Hepatocyte (in vitro differentiated cells): ENCODE results near the gene LEFTY2. TPM values are rescaled to one million over a fixed set of nuclear protein-coding genes. Genes with fewer than 3 reads are reported as not detected.
"Not testable (repeated sequence)": the region's sequence is repeated elsewhere in the genome, so short reads cannot be mapped to it uniquely, and the experiment has no call there.

Source experiments
- DNase-seq: peaks from one replicate; pipeline ENCODE4 v3.0.0-alpha.2; 2016; ENCODE audit warnings: low spot score
- H2AFZ ChIP-seq: fragments of 200-600 bp; sonication (generic); 2 replicates; pipeline ENCODE4 v1.6.0; 2016; ENCODE audit warnings: antibody characterized with exemption, mild to moderate bottlenecking
- H3K27ac ChIP-seq: fragments of 200-600 bp; sonication (generic); 2 replicates; pipeline ENCODE4 v1.5.1; 2016; ENCODE audit warnings: mild to moderate bottlenecking
- H3K27me3 ChIP-seq: fragments of 200-600 bp; sonication (generic); 2 replicates; pipeline ENCODE4 v1.6.1; 2016
- H3K36me3 ChIP-seq: fragments of 200-600 bp; sonication (generic); replicated peaks from 2 replicates; pipeline ENCODE4 v1.5.1; 2016; ENCODE audit warnings: low read depth; ENCODE audit not compliant: insufficient read depth
- H3K4me1 ChIP-seq: fragments of 200-600 bp; sonication (generic); 2 replicates; pipeline ENCODE4 v1.5.1; 2016; ENCODE audit warnings: mild to moderate bottlenecking, moderate library complexity; ENCODE audit not compliant: insufficient read depth
- H3K4me2 ChIP-seq: fragments of 200-600 bp; sonication (generic); 2 replicates; pipeline ENCODE4 v1.6.0; 2016
- H3K4me3 ChIP-seq: fragments of 200-600 bp; sonication (generic); 2 replicates; pipeline ENCODE4 v1.5.1; 2016; ENCODE audit warnings: mild to moderate bottlenecking
- H3K79me2 ChIP-seq: fragments of 200-600 bp; sonication (generic); 2 replicates; pipeline ENCODE4 v1.6.0; 2017; ENCODE audit warnings: mild to moderate bottlenecking
- H3K9me2 ChIP-seq: fragments of 200-600 bp; sonication (generic); replicated peaks from 2 replicates; pipeline ENCODE4 v1.6.0; 2017; ENCODE audit warnings: mild to moderate bottlenecking; ENCODE audit not compliant: insufficient read depth
- H3K9me3 ChIP-seq: fragments of 200-600 bp; sonication (generic); 2 replicates; pipeline ENCODE4 v1.5.1; 2016; ENCODE audit warnings: low read depth, mild to moderate bottlenecking
- H4K20me1 ChIP-seq: fragments of 200-600 bp; sonication (generic); 2 replicates; pipeline ENCODE4 v1.6.0; 2016; ENCODE audit warnings: mild to moderate bottlenecking; ENCODE audit not compliant: insufficient read depth, poor library complexity, severe bottlenecking
- EZH2 ChIP-seq: fragments of 200-600 bp; sonication (generic); IDR thresholded peaks from 2 replicates; pipeline ENCODE4 v1.6.1; 2016; ENCODE audit warnings: antibody characterized with exemption, mild to moderate bottlenecking, borderline replicate concordance
- EZH2phosphoT487 ChIP-seq: fragments of 200-600 bp; sonication (generic); IDR thresholded peaks from one replicate; pipeline ENCODE4 v1.6.1; 2018; ENCODE audit warnings: antibody characterized with exemption, mild to moderate bottlenecking, low read depth, moderate library complexity; ENCODE audit not compliant: unreplicated experiment, severe bottlenecking
- WGBS: methylation state at CpG from one replicate; pipeline ENCODE4 v1.1.6; 2016; ENCODE audit warnings: low lambda C conversion rate; ENCODE audit errors: missing lambda C conversion rate; 5-methylcytosine and 5-hydroxymethylcytosine counted together
- polyA plus RNA-seq: library from polyadenylated mRNA; unstranded; fragments of >200 nt; fragmentation: Nextera tagmentation; extraction: Ambion mirVana; gene quantifications from 2 replicates; pipeline ENCODE4 v1.2.1, GENCODE V29; 2016
- total RNA-seq: library from RNA; depleted of rRNA; stranded (reverse); fragments of >200 nt; gene quantifications from 2 replicates; pipeline ENCODE4 v1.2.3, GENCODE V29; 2014
- TF ChIP-seq, protein P1 (sequence below): fragments of 200-600 bp; sonication (generic); IDR thresholded peaks from 2 replicates; pipeline ENCODE4 v1.5.1; 2016; ENCODE audit warnings: antibody characterized with exemption, mild to moderate bottlenecking; ENCODE audit not compliant: poor library complexity

LEFTY2 gene
- total and polyA plus RNA-seq, 2 experiments from 2014 or later: 0.60 to 1.1 TPM

- no peaks in the 10 kb centered on the region for H3K79me2 ChIP-seq
- H4K20me1 ChIP-seq: no peaks in the 10 kb centered on the region
- no peaks in the 10 kb centered on the region for H3K9me3 ChIP-seq
- no peak overlapping the region for H2AFZ ChIP-seq
- DNase-seq: no peak
- H3K4me3 ChIP-seq: no peak overlapping the region
- no peak overlapping the region for H3K4me2 ChIP-seq
- TF ChIP-seq EZH2: no peak
- TF ChIP-seq EZH2phosphoT487: no peak
- TF ChIP-seq, protein P1, sequence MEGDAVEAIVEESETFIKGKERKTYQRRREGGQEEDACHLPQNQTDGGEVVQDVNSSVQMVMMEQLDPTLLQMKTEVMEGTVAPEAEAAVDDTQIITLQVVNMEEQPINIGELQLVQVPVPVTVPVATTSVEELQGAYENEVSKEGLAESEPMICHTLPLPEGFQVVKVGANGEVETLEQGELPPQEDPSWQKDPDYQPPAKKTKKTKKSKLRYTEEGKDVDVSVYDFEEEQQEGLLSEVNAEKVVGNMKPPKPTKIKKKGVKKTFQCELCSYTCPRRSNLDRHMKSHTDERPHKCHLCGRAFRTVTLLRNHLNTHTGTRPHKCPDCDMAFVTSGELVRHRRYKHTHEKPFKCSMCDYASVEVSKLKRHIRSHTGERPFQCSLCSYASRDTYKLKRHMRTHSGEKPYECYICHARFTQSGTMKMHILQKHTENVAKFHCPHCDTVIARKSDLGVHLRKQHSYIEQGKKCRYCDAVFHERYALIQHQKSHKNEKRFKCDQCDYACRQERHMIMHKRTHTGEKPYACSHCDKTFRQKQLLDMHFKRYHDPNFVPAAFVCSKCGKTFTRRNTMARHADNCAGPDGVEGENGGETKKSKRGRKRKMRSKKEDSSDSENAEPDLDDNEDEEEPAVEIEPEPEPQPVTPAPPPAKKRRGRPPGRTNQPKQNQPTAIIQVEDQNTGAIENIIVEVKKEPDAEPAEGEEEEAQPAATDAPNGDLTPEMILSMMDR: no peak
- no peaks in the 10 kb centered on the region for H3K9me2 ChIP-seq
- H3K36me3 ChIP-seq: no peaks in the 10 kb centered on the region
- WGBS: 77% methylated on average over 3 of the region's 3 CpGs
- H3K4me1 ChIP-seq: peaks cover 5% of the 10 kb centered on the region
- H3K27me3 ChIP-seq: no peaks in the 10 kb centered on the region
- H3K27ac ChIP-seq: no peak overlapping the region
Measured at GRCh38 chr1:225936523-225936922, 4.5 kb downstream of the LEFTY2 start.

DNA sequence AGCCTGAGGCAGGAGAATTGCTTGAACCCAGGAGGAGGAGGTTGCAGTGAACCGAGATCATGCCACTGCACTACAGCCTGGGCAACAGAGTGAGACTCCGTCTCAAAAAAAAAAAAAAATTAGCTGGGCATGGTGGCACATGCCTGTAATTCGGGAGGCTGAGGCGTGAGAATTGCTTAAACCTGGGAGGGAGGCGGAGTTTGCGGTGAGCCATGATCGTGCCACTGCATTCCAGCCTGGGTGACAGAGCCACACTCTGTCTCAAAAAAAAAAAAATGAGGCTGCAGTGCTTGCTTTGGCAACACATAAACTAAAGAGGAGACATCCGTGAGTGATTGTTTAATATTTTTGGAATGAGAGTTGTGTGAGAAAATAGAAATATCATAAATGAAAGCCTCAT lies 4.9 kb downstream of the LEFTY2 start:
- not testable (repeated sequence) for H3K4me1 ChIP-seq, H3K36me3 ChIP-seq, H3K9me3 ChIP-seq, H3K79me2 ChIP-seq, H3K27me3 ChIP-seq, H3K4me2 ChIP-seq, DNase-seq, H4K20me1 ChIP-seq, H3K27ac ChIP-seq, H3K9me2 ChIP-seq, H2AFZ ChIP-seq, H3K4me3 ChIP-seq
- WGBS: 83% methylated on average over 8 of the region's 8 CpGs

DNA sequence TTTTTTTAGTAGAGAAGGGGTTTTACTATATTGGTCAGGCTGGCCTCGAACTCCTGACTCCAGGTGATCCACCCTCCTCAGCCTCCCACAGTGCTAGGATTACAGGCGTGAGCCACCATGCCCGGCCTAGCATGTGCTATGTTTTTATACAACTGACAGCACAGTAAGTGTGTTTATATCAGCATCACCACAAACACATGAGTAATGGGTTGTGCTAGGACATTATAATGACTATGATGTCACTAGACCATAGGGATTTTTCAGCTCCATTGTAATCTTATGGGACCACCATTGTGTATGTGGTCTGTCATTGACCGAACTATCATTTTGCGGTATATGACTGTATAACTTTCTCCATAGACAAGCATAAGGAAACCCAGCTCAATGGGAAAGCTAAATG lies 6.3 kb downstream of the LEFTY2 start:
- no peak for DNase-seq
- WGBS: 93% methylated on average over 5 of the region's 5 CpGs
- TF ChIP-seq EZH2phosphoT487 (no peak), EZH2 (no peak)
- TF ChIP-seq, protein P1: no peak

GRCh38 chr1:225933072-225933471 lies 7.9 kb downstream of the LEFTY2 start:
- Histone ChIP-seq H3K9me3 (no peaks in the 10 kb centered on the region), H3K4me1 (no peaks in the 10 kb centered on the region), H3K4me2 (no peak overlapping the region), H3K79me2 (no peaks in the 10 kb centered on the region), H3K27me3 (no peaks in the 10 kb centered on the region), H4K20me1 (no peaks in the 10 kb centered on the region), H3K9me2 (no peaks in the 10 kb centered on the region), H3K27ac (no peak overlapping the region), H3K4me3 (no peak overlapping the region), H3K36me3 (no peaks in the 10 kb centered on the region), H2AFZ (no peak overlapping the region)
- no peak for TF ChIP-seq EZH2phosphoT487
- TF ChIP-seq, protein P1: no peak
- TF ChIP-seq EZH2: no peak
- WGBS: 93% methylated on average over 2 of the region's 2 CpGs
- no peak for DNase-seq

More for the DNA sequence above, 6.3 kb downstream of the LEFTY2 start:
- no peaks in the 10 kb centered on the region for H4K20me1 ChIP-seq
- no peak overlapping the region for H3K27ac ChIP-seq
- no peak overlapping the region for H3K4me2 ChIP-seq
- no peaks in the 10 kb centered on the region for H3K9me3 ChIP-seq
- H3K9me2 ChIP-seq: no peaks in the 10 kb centered on the region
- no peaks in the 10 kb centered on the region for H3K79me2 ChIP-seq
- no peaks in the 10 kb centered on the region for H3K27me3 ChIP-seq
- no peaks in the 10 kb centered on the region for H3K4me1 ChIP-seq
- H2AFZ ChIP-seq: no peak overlapping the region
- H3K4me3 ChIP-seq: no peak overlapping the region
- H3K36me3 ChIP-seq: no peaks in the 10 kb centered on the region
